Measurements from ENCODE around the gene PUS7L. TPM values are rescaled to one million over a fixed set of nuclear protein-coding genes. Genes with fewer than 3 reads are reported as not detected.
A peak's percentile ranks its signal among the peaks of the same experiment; 100 is the strongest.

Gene PUS7L
- total RNA-seq, 2 donors from 2014 or later: 15.2 to 23.6 TPM

DNA sequence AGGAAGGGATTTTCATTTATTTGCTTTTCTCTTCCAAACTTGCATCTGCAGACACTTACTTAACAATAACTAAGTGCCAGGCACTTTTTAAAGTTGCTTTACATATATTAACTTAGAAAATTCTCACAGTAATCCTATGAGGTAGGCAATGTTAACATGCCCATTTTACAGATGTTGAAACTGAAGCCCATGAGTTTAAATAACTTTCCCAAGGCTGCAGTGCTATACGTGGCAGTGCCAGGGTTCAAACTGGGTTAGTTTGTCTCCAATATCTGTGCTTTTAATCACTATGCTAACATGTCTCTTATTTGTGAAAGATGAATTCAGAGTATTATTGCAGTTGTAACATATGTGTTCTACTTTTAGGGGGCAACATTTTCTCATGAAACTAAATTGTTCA is 29.9 kb downstream of the PUS7L start:
- Mint-ChIP-seq H3K36me3 (ENCODE audit: low read depth) (peaks cover 8% of the 10 kb centered on the region), H3K27me3 (ENCODE audit: insufficient read depth) (no peaks in the 10 kb centered on the region), H3K4me1 (peaks cover 4% of the 10 kb centered on the region), H3K9me3 (no peaks in the 10 kb centered on the region), H3K4me3 (no peak overlapping the region), H3K27ac (no peak overlapping the region)
- no peak for DNase-seq
- 100% methylated on average over 1 of the region's 1 CpG; no CpG with 5 or more reads in 1 of the 2 experiments for WGBS, 2 experiments (ENCODE audit: insufficient coverage in 1 of 2, insufficient read length in 1 of 2)
- Histone ChIP-seq H3K9ac (ENCODE audit: extremely low read depth, low read length, poor library complexity, severe bottlenecking) (no peak overlapping the region), H3K9me3 (ENCODE audit: control insufficient read depth, low read length) (no peaks in the 10 kb centered on the region), H3K27ac (ENCODE audit: low read depth, low read length) (no peak overlapping the region), H3K4me1 (ENCODE audit: control insufficient read depth, insufficient read depth, low read length) (no peaks in the 10 kb centered on the region), H3K36me3 (ENCODE audit: control insufficient read depth, insufficient read depth, low read length) (peaks cover 4% of the 10 kb centered on the region), H3K4me3 (ENCODE audit: low read length) (no peak overlapping the region), H3K27me3 (ENCODE audit: control insufficient read depth, insufficient read depth, low read length, poor library complexity, severe bottlenecking) (no peaks in the 10 kb centered on the region)
- TF ChIP-seq CTCF (conservative IDR thresholded peaks at IDR 0.05): no peak

DNA sequence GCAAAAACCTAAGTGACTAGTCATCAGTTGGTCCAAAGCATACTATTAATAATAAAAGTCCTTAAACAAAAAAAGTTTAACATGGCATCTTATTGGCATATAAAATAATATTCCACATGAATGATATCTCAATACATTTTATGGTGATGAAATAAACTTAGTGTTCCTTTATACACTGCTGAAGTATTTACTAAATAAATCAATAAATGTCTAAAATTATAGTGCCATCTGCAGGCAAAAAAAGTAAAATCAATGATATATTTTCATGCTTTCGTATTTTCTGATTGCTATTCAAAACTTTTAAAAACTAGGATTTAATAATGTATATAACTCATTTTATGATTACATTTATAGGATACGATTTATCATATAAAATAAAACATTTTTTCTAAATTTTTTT is 30.5 kb downstream of the PUS7L start:
- Histone ChIP-seq H3K4me1 (ENCODE audit: control insufficient read depth, insufficient read depth, low read length) (peaks cover 2% of the 10 kb centered on the region), H3K36me3 (ENCODE audit: control insufficient read depth, insufficient read depth, low read length) (peaks cover 4% of the 10 kb centered on the region), H3K9me3 (ENCODE audit: control insufficient read depth, low read length) (no peaks in the 10 kb centered on the region), H3K27ac (ENCODE audit: low read depth, low read length) (no peak overlapping the region), H3K9ac (ENCODE audit: extremely low read depth, low read length, poor library complexity, severe bottlenecking) (no peak overlapping the region), H3K4me3 (ENCODE audit: low read length) (no peak overlapping the region), H3K27me3 (ENCODE audit: control insufficient read depth, insufficient read depth, low read length, poor library complexity, severe bottlenecking) (no peaks in the 10 kb centered on the region)
- Mint-ChIP-seq H3K36me3 (ENCODE audit: low read depth) (peaks cover 8% of the 10 kb centered on the region), H3K27ac (no peak overlapping the region), H3K9me3 (no peaks in the 10 kb centered on the region), H3K4me1 (peaks cover 10% of the 10 kb centered on the region), H3K27me3 (ENCODE audit: insufficient read depth) (no peaks in the 10 kb centered on the region), H3K4me3 (no peak overlapping the region)
- no CpG with 5 or more reads among the region's 2 CpGs for WGBS, 2 experiments (ENCODE audit: insufficient coverage in 1 of 2, insufficient read length in 1 of 2)
- no peak for DNase-seq
- peak; percentile 63 for TF ChIP-seq CTCF (conservative IDR thresholded peaks at IDR 0.05)

- no peaks in the 10 kb centered on the region for H3K9me3 ChIP-seq (ENCODE audit: control insufficient read depth, low read length)
- H3K27ac Mint-ChIP-seq: no peak overlapping the region
- H3K36me3 ChIP-seq (ENCODE audit: control insufficient read depth, insufficient read depth, low read length): no peaks in the 10 kb centered on the region
- H3K27me3 Mint-ChIP-seq (ENCODE audit: insufficient read depth): no peaks in the 10 kb centered on the region
- H3K27ac ChIP-seq (ENCODE audit: low read depth, low read length): no peak overlapping the region
- no peaks in the 10 kb centered on the region for H3K27me3 ChIP-seq (ENCODE audit: control insufficient read depth, insufficient read depth, low read length, poor library complexity, severe bottlenecking)
- H3K36me3 Mint-ChIP-seq (ENCODE audit: low read depth): peaks cover 8% of the 10 kb centered on the region
- H3K4me3 ChIP-seq (ENCODE audit: low read length): no peak overlapping the region
- no peak overlapping the region for H3K9ac ChIP-seq (ENCODE audit: extremely low read depth, low read length, poor library complexity, severe bottlenecking)
- peaks cover 15% of the 10 kb centered on the region for H3K4me1 Mint-ChIP-seq
- peaks cover 3% of the 10 kb centered on the region for H3K4me1 ChIP-seq (ENCODE audit: control insufficient read depth, insufficient read depth, low read length)
- no peak overlapping the region for H3K4me3 Mint-ChIP-seq
- DNase-seq: no peak
- no peak for TF ChIP-seq CTCF (conservative IDR thresholded peaks at IDR 0.05)
- H3K9me3 Mint-ChIP-seq: no peaks in the 10 kb centered on the region
These were observed 35.5 kb downstream of the PUS7L start for GRCh38 chr12:43723134-43723533.
